Measurements from ENCODE around the gene HAUS6. TPM values are rescaled to one million over a fixed set of nuclear protein-coding genes. Genes with fewer than 3 reads are reported as not detected.

The HAUS6 gene
- total and polyA plus RNA-seq, 4 donors: 1.9 to 10.1 (median 5.6) TPM

- Histone ChIP-seq H3K9ac (ENCODE audit: low read depth in 1 of 2, low read length in 2 of 2) (no peak overlapping the region), H3K9me3 (ENCODE audit: control insufficient read depth in 4 of 4, low read length in 3 of 4) (no peaks in the 10 kb centered on the region), H3K4me3 (ENCODE audit: low read depth in 1 of 3, low read length in 3 of 3) (no peak overlapping the region), H3K36me3 (ENCODE audit: control insufficient read depth in 4 of 4, insufficient read depth in 3 of 4, low read depth in 1 of 4, low read length in 3 of 4) (no peaks in the 10 kb centered on the region), H3K27ac (ENCODE audit: low read depth in 1 of 2, low read length in 2 of 2) (no peak overlapping the region), H3K4me1 (ENCODE audit: control insufficient read depth in 4 of 4, insufficient read depth in 4 of 4, low read length in 3 of 4) (no peaks in the 10 kb centered on the region), H3K27me3 (ENCODE audit: control insufficient read depth in 4 of 4, insufficient read depth in 4 of 4, low read length in 3 of 4) (no peaks in the 10 kb centered on the region)
- no peak for DNase-seq (ENCODE audit: low spot score)
- WGBS: 98% methylated on average over 5 of the region's 5 CpGs
- no peak for TF ChIP-seq RAD21 (IDR thresholded peaks at IDR 0.05)
- no peak for TF ChIP-seq ATF3 (IDR thresholded peaks at IDR 0.05)
- TF ChIP-seq FOXA2 (IDR thresholded peaks at IDR 0.05): no peak
- TF ChIP-seq RXRA (IDR thresholded peaks at IDR 0.05): no peak
Measured at GRCh38 chr9:19036611-19037010, 66.1 kb downstream of the HAUS6 start.

GRCh38 chr9:19033015-19033414 lies 69.7 kb downstream of the HAUS6 start, which contains the start of gene SAXO1:
Gene SAXO1 (minus strand): TSS chr9:19033209. CDS start chr9:19032908, 301 bp downstream.
- no peak for DNase-seq (ENCODE audit: low spot score)
- Histone ChIP-seq H3K27me3 (ENCODE audit: control insufficient read depth in 4 of 4, insufficient read depth in 4 of 4, low read length in 3 of 4) (peaks cover 0 to 3% (median 0%) of the 10 kb centered on the region in 4 donors), H3K27ac (ENCODE audit: low read depth in 1 of 2, low read length in 2 of 2) (no peak within 1 kb of the TSS), H3K4me3 (ENCODE audit: low read depth in 1 of 3, low read length in 3 of 3) (no peak within 1 kb of the TSS), H3K4me1 (ENCODE audit: control insufficient read depth in 4 of 4, insufficient read depth in 4 of 4, low read length in 3 of 4) (no peaks in the 10 kb centered on the region), H3K9ac (ENCODE audit: low read depth in 1 of 2, low read length in 2 of 2) (no peak within 1 kb of the TSS), H3K9me3 (ENCODE audit: control insufficient read depth in 4 of 4, low read length in 3 of 4) (no peaks in the 10 kb centered on the region), H3K36me3 (ENCODE audit: control insufficient read depth in 4 of 4, insufficient read depth in 3 of 4, low read depth in 1 of 4, low read length in 3 of 4) (no peaks in the 10 kb centered on the region)
- TF ChIP-seq HNF4G (IDR thresholded peaks at IDR 0.05) (no peak), HNF4A (conservative IDR thresholded peaks at IDR 0.05) (no peak), EGR1 (IDR thresholded peaks at IDR 0.05; ENCODE audit: low read depth in 2 of 2) (no peak), REST (IDR thresholded peaks at IDR 0.05) (no peak), SP1 (IDR thresholded peaks at IDR 0.05) (no peak), NR2F2 (IDR thresholded peaks at IDR 0.05) (no peak), MAX (IDR thresholded peaks at IDR 0.05) (no peak), ZBTB33 (IDR thresholded peaks at IDR 0.05) (no peak), FOXA2 (IDR thresholded peaks at IDR 0.05) (no peak), CTCF (IDR thresholded peaks at IDR 0.05; ENCODE audit: low read depth, low read length, missing input control) (no peak), RAD21 (IDR thresholded peaks at IDR 0.05) (no peak), JUND (IDR thresholded peaks at IDR 0.05) (no peak), YY1 (IDR thresholded peaks at IDR 0.05) (no peak), ATF3 (IDR thresholded peaks at IDR 0.05) (no peak), RXRA (IDR thresholded peaks at IDR 0.05) (no peak)
- WGBS: 77% methylated on average over 20 of the region's 20 CpGs
